Spleen (tissue), 11 donors: ENCODE measurements around the gene PELI2. TPM values are rescaled to one million over a fixed set of nuclear protein-coding genes. Genes with fewer than 3 reads are reported as not detected.

Experiments
- DNase-seq: peaks from one replicate; pipeline ENCODE4 v3.0.0-alpha.2; 2020
- H3K27ac ChIP-seq, 8 donors: fragments of 200-600 bp; sonication (generic) in 7 of 8; 1 replicate in 4 of 8; 2 replicates in 4 of 8; pipeline versions ENCODE4 v1.5.0 to v1.8.0; 2016 to 2021; ENCODE audit warnings: inconsistent platforms in 4 of 8, mild to moderate bottlenecking in 4 of 8, moderate library complexity in 1 of 8
- H3K27me3 ChIP-seq, 7 donors: fragments of 200-600 bp; sonication (generic) in 6 of 7; replicated peaks in 1 of 7; 1 replicate in 4 of 7; 2 replicates in 3 of 7; pipeline versions ENCODE4 v1.5.0 to v1.8.0; 2016 to 2021; ENCODE audit warnings: inconsistent platforms in 3 of 7, mild to moderate bottlenecking in 1 of 7
- H3K36me3 ChIP-seq, 6 donors: fragments of 200-600 bp; sonication (generic) in 5 of 6; 1 replicate in 4 of 6; 2 replicates in 2 of 6; pipeline versions ENCODE4 v1.5.0 to v1.8.0; 2016 to 2021; ENCODE audit warnings: inconsistent platforms in 2 of 6
- H3K4me1 ChIP-seq, 6 donors: fragments of 200-600 bp; sonication (generic) in 5 of 6; 1 replicate in 3 of 6; 2 replicates in 3 of 6; pipeline versions ENCODE4 v1.5.0 to v1.8.0; 2016 to 2021; ENCODE audit warnings: inconsistent platforms in 3 of 6
- H3K4me3 ChIP-seq, 8 donors: fragments of 200-600 bp; sonication (generic) in 7 of 8; 1 replicate in 4 of 8; 2 replicates in 4 of 8; pipeline versions ENCODE4 v1.5.0 to v1.8.0; 2016 to 2021; ENCODE audit warnings: inconsistent platforms in 4 of 8, mild to moderate bottlenecking in 4 of 8, moderate library complexity in 2 of 8
- H3K9me3 ChIP-seq, 8 donors: fragments of 200-600 bp; sonication (generic) in 7 of 8; 1 replicate in 4 of 8; 2 replicates in 4 of 8; pipeline versions ENCODE4 v1.5.0 to v1.8.0; 2016 to 2021; ENCODE audit warnings: inconsistent platforms in 4 of 8
- CTCF ChIP-seq, 11 experiments: fragments of 200-600 bp in 7 of 11; fragments of 450-650 bp in 4 of 11; sonication (generic) in 4 of 11; IDR thresholded peaks in 8 of 11; conservative IDR thresholded peaks in 3 of 11; 1 replicate in 7 of 11; 2 replicates in 4 of 11; pipeline versions ENCODE4 v1.4.0 to v1.8.0; 2016 to 2021; ENCODE audit warnings: antibody characterized with exemption in 11 of 11, inconsistent platforms in 4 of 11, mild to moderate bottlenecking in 1 of 11
- POLR2A ChIP-seq, 3 donors: fragments of 450-650 bp; IDR thresholded peaks; one replicate each; pipeline ENCODE4 v1.5.1; 2017; ENCODE audit warnings: antibody characterized with exemption in 3 of 3, mild to moderate bottlenecking in 1 of 3
- POLR2AphosphoS5 ChIP-seq, 3 donors: sonication (generic); formaldehyde crosslinking; IDR thresholded peaks; one replicate each; pipeline ENCODE4 v1.5.1; 2017; ENCODE audit warnings: antibody characterized with exemption in 3 of 3
- WGBS, 5 donors: extraction: QIAGEN DNeasy Blood & Tissue Kit in 3 of 5; methylation state at CpG; one replicate each; pipeline versions ENCODE4 v1.1.5 to v1.1.7; 2013 to 2018; 5-methylcytosine and 5-hydroxymethylcytosine counted together
- intact Hi-C: fragments of 100-400 bp; cut with DNase I; formaldehyde crosslinking; loops from one replicate; pipeline ENCODE4 v1.15.0; 2023; ENCODE audit warnings: low total_unique reads
- polyA plus RNA-seq, 3 donors: library from polyadenylated mRNA; stranded (reverse); fragments of 200-250 nt; gene quantifications; one replicate each; pipeline ENCODE4 v1.2.1, GENCODE V29; 2013
- total RNA-seq, 7 donors: library from RNA; depleted of rRNA in 3 of 7; stranded (reverse); fragments of >200 nt in 3 of 7; fragmentation: NEBNext Ultra II Directional in 4 of 7; extraction: Animal tissue kit (Norgen Biotek cat#: 25700) in 4 of 7; gene quantifications; one replicate each; pipeline versions ENCODE4 v1.1.0 to v1.2.1, GENCODE V29; 2016 to 2021
- donor health status: healthy with polysubstance abuse.
- donor health status: DM: no; HTN: no; CAD: no; lungs with moderate emphysema.
- donor health status: DM: no; HTN: no; CAD: no.
- donor health status: Bipolar disorder and iron deficiency.
- donor health status: healthy.
- donor health status: DM: no; HTN: no; CAD: no.
- donor health status: DM: yes; HTN: yes; CAD: no.

The PELI2 gene
- total and polyA plus RNA-seq, 10 donors: 2.1 to 25.3 (median 18.0) TPM

GRCh38 chr14:56144176-56144575, 26.0 kb downstream of the PELI2 start:
- Histone ChIP-seq H3K27ac (no peak overlapping the region), H3K4me3 (no peak overlapping the region), H3K27me3 (no peaks in the 10 kb centered on the region), H3K4me1 (peaks cover 0 to 38% (median 20%) of the 10 kb centered on the region in 6 donors), H3K36me3 (no peaks in the 10 kb centered on the region), H3K9me3 (no peaks in the 10 kb centered on the region)
- TF ChIP-seq POLR2A (IDR thresholded peaks at IDR 0.05) (no peak), CTCF (IDR thresholded peaks at IDR 0.05 in 8 of 11, conservative IDR thresholded peaks at IDR 0.05 in 3 of 11) (no peak), POLR2AphosphoS5 (IDR thresholded peaks at IDR 0.05) (no peak)
- WGBS, 5 donors: 88 to 100% (median 93%) methylated on average over 1 of the region's 1 CpG
- intact Hi-C loops: no loop called here
- no peak for DNase-seq

GRCh38 chr14:56145181-56145769, 27.1 kb downstream of the PELI2 start:
- intact Hi-C loops: no loop called here
- Histone ChIP-seq H3K36me3 (no peaks in the 10 kb centered on the region), H3K4me3 (no peak overlapping the region), H3K27ac (no peak overlapping the region), H3K4me1 (peaks cover 0 to 43% (median 28%) of the 10 kb centered on the region in 6 donors), H3K9me3 (no peaks in the 10 kb centered on the region), H3K27me3 (no peaks in the 10 kb centered on the region)
- DNase-seq: no peak
- WGBS, 5 donors: 75 to 92% (median 85%) methylated on average over 5 of the region's 5 CpGs
- no peak for TF ChIP-seq POLR2A (IDR thresholded peaks at IDR 0.05)

- H3K4me3 ChIP-seq: no peak overlapping the region
- TF ChIP-seq CTCF (IDR thresholded peaks at IDR 0.05 in 8 of 11, conservative IDR thresholded peaks at IDR 0.05 in 3 of 11): no peak
- no peak for TF ChIP-seq POLR2A (IDR thresholded peaks at IDR 0.05)
- no peak for TF ChIP-seq POLR2AphosphoS5 (IDR thresholded peaks at IDR 0.05)
- intact Hi-C loops: no loop called here
- WGBS, 5 donors: 76 to 96% (median 77%) methylated on average over 3 of the region's 3 CpGs
- H3K36me3 ChIP-seq: no peaks in the 10 kb centered on the region
- H3K9me3 ChIP-seq: no peaks in the 10 kb centered on the region
- no peak for DNase-seq
- peaks cover 0 to 50% (median 29%) of the 10 kb centered on the region in 6 donors for H3K4me1 ChIP-seq
- H3K27me3 ChIP-seq: no peaks in the 10 kb centered on the region
- no peak overlapping the region for H3K27ac ChIP-seq
These were observed 27.8 kb downstream of the PELI2 start for GRCh38 chr14:56145965-56146364.

DNA sequence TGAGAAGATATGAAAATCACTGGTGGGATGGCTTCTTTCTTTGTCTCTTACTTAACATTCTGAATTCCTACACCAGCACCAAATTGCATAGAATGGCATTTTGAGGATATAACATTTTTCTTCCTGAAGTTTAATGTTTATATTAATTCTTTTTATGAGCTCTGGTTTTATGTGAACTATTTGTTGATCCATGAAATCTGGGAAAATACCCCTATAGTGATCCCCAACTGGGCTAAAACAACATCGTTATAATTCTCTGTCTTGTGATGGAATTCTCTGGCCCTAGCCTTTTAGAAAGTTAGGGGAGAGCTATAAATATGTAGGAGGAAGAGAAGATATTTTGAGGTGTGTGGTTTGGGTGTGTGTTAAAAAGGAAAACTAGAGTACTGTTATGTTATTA, 29.2 kb downstream of the PELI2 start:
- WGBS, 5 donors: 26 to 46% (median 38%) methylated on average over 1 of the region's 1 CpG
- Histone ChIP-seq H3K9me3 (no peaks in the 10 kb centered on the region), H3K4me1 (peaks cover 0 to 53% (median 30%) of the 10 kb centered on the region in 6 donors), H3K27ac (no peak overlapping the region), H3K36me3 (no peaks in the 10 kb centered on the region), H3K27me3 (no peaks in the 10 kb centered on the region), H3K4me3 (no peak overlapping the region)
- TF ChIP-seq CTCF (IDR thresholded peaks at IDR 0.05 in 8 of 11, conservative IDR thresholded peaks at IDR 0.05 in 3 of 11) (no peak), POLR2A (IDR thresholded peaks at IDR 0.05) (no peak), POLR2AphosphoS5 (IDR thresholded peaks at IDR 0.05) (no peak)
- DNase-seq: no peak
- intact Hi-C loops: no loop called here
